HG03439 (cell line): Measurements from ENCODE around the gene CHFR.
"Not testable (repeated sequence)": the region's sequence is repeated elsewhere in the genome, so short reads cannot be mapped to it uniquely, and the experiment has no call there.

Experiments used
- ATAC-seq: cut with Tn5 transposase; IDR thresholded peaks from one replicate; pipeline ENCODE4 v1.9.1; 2021; ENCODE audit warnings: mild to moderate bottlenecking, moderate library complexity; ENCODE audit not compliant: unreplicated experiment

Gene CHFR

GRCh38 chr12:132874620-132875019 lies 12.8 kb downstream of the CHFR start:
- not testable (repeated sequence) for ATAC-seq

GRCh38 chr12:132874175-132874574 lies 13.2 kb downstream of the CHFR start:
- ATAC-seq: no peak

GRCh38 chr12:132873724-132874123 lies 13.7 kb downstream of the CHFR start:
- ATAC-seq: no peak

GRCh38 chr12:132872975-132873421 lies 14.4 kb downstream of the CHFR start:
- no peak for ATAC-seq

- ATAC-seq: no peak
These were observed 15.1 kb downstream of the CHFR start for GRCh38 chr12:132872073-132872855.

- no peak for ATAC-seq
These were observed 17.9 kb downstream of the CHFR start for GRCh38 chr12:132869551-132869950.

- ATAC-seq: no peak
These were observed 21.1 kb downstream of the CHFR start for GRCh38 chr12:132866251-132866828.

- ATAC-seq: no peak
These were observed 25.8 kb downstream of the CHFR start for GRCh38 chr12:132861558-132861957.

- ATAC-seq: no peak
These were observed 28.6 kb downstream of the CHFR start for GRCh38 chr12:132858718-132859266.

- not testable (repeated sequence) for ATAC-seq
These were observed 30.4 kb downstream of the CHFR start for GRCh38 chr12:132857019-132857418.

GRCh38 chr12:132856581-132856980 lies 30.8 kb downstream of the CHFR start:
- no peak for ATAC-seq

GRCh38 chr12:132855211-132855610 lies 32.2 kb downstream of the CHFR start:
- ATAC-seq: not testable (repeated sequence)

- no peak for ATAC-seq
These were observed 33.9 kb downstream of the CHFR start for GRCh38 chr12:132853285-132854092.

- no peak for ATAC-seq
These were observed 34.9 kb downstream of the CHFR start for GRCh38 chr12:132852496-132852895.

- no peak for ATAC-seq
These were observed 35.9 kb downstream of the CHFR start for GRCh38 chr12:132851465-132851864.

- no peak for ATAC-seq
These were observed 37.1 kb downstream of the CHFR start for GRCh38 chr12:132850291-132850690.

- no peak for ATAC-seq
These were observed 38.9 kb downstream of the CHFR start for GRCh38 chr12:132848521-132848920.

GRCh38 chr12:132847363-132848356 lies 39.7 kb downstream of the CHFR start:
- ATAC-seq: no peak

GRCh38 chr12:132844681-132845080 lies 42.7 kb downstream of the CHFR start:
- ATAC-seq: not testable (repeated sequence)

GRCh38 chr12:132842449-132843045 lies 44.9 kb downstream of the CHFR start:
- no peak for ATAC-seq
